H1 (cell line): ENCODE results near the gene LILRB2. TPM values are rescaled to one million over a fixed set of nuclear protein-coding genes. Genes with fewer than 3 reads are reported as not detected.

ENCODE experiments used
- CTCF ChIA-PET: fragments of 300-600 bp; sonication (Branson Sonifier 250); formaldehyde crosslinking; loops from one replicate; lab custom pipeline; 2021; ENCODE audit not compliant: partially characterized antibody; lab: Charles Lee
- POLR2A ChIA-PET: fragments of 300-600 bp; sonication (Branson Sonifier 250); formaldehyde crosslinking; loops from one replicate; lab custom pipeline; 2021; ENCODE audit warnings: inconsistent platforms; ENCODE audit not compliant: partially characterized antibody; lab: Charles Lee
- DNase-seq, 2 experiments: peaks; one replicate each; pipeline versions ENCODE4 v3.0.0 to v3.0.0-alpha.2; 2010 to 2022; ENCODE audit warnings: low spot score in 2 of 2, low read depth in 1 of 2, mixed read lengths in 1 of 2
- FAIRE-seq: peaks from 2 replicates; lab custom pipeline; 2011; peaks lifted over from hg19 to GRCh38; lab: Jason Lieb, UNC
- H2AFZ ChIP-seq: 2 replicates; pipeline ENCODE4 v1.8.1; 2012; ENCODE audit warnings: low read length, inconsistent platforms
- H2AK5ac ChIP-seq: 2 replicates; pipeline ENCODE4 v1.6.1; 2013; ENCODE audit warnings: low read depth, low read length
- H2BK120ac ChIP-seq: replicated peaks from 2 replicates; pipeline ENCODE3; 2013; ENCODE audit warnings: low read depth, low read length, inconsistent platforms
- H2BK12ac ChIP-seq: 2 replicates; pipeline ENCODE4 v1.6.1; 2013; ENCODE audit warnings: low read depth, low read length
- H2BK15ac ChIP-seq: 2 replicates; pipeline ENCODE4 v1.6.1; 2013; ENCODE audit warnings: low read length
- H2BK20ac ChIP-seq: 2 replicates; pipeline ENCODE4 v1.6.1; 2013; ENCODE audit warnings: low read length
- H2BK5ac ChIP-seq: 2 replicates; pipeline ENCODE4 v1.6.1; 2013; ENCODE audit warnings: low read depth, low read length
- H3K14ac ChIP-seq: 2 replicates; pipeline ENCODE4 v1.6.1; 2013; ENCODE audit warnings: inconsistent platforms; ENCODE audit not compliant: insufficient read length
- H3K18ac ChIP-seq: 2 replicates; pipeline ENCODE4 v1.6.1; 2013; ENCODE audit warnings: low read length; ENCODE audit errors: extremely low read depth
- H3K23ac ChIP-seq: 2 replicates; pipeline ENCODE4 v1.6.1; 2013; ENCODE audit warnings: inconsistent platforms; ENCODE audit not compliant: insufficient read length
- H3K23me2 ChIP-seq: 2 replicates; pipeline ENCODE4 v1.6.1; 2013; ENCODE audit warnings: low read depth, low read length
- H3K27ac ChIP-seq: 2 replicates; pipeline ENCODE4 v1.6.1; 2011; ENCODE audit warnings: low read depth, low read length, inconsistent platforms
- H3K27me3 ChIP-seq, 4 experiments: replicated peaks in 1 of 4; 1 replicate in 1 of 4; 2 replicates in 3 of 4; pipeline versions ENCODE4 v1.6.1 to v1.8.1; 2011 to 2013; ENCODE audit warnings: low read length in 3 of 4, mild to moderate bottlenecking in 3 of 4, inconsistent platforms in 2 of 4, mixed read lengths in 2 of 4, moderate library complexity in 1 of 4; ENCODE audit not compliant: control insufficient read depth in 3 of 4, insufficient read depth in 3 of 4; ENCODE audit errors: extremely low read depth in 1 of 4
- H3K36me3 ChIP-seq, 4 experiments: 2 replicates each; pipeline versions ENCODE4 v1.6.1 to v1.8.1; 2011 to 2013; ENCODE audit warnings: mild to moderate bottlenecking in 4 of 4, low read length in 3 of 4, moderate library complexity in 2 of 4, control low read depth in 1 of 4, inconsistent platforms in 1 of 4; ENCODE audit not compliant: insufficient read depth in 4 of 4, control insufficient read depth in 2 of 4
- H3K4ac ChIP-seq: replicated peaks from 2 replicates; pipeline ENCODE3; 2013; ENCODE audit warnings: low read length, low read depth, mixed read lengths, inconsistent platforms; ENCODE audit not compliant: insufficient read length
- H3K4me1 ChIP-seq, 4 experiments: replicated peaks in 1 of 4; 1 replicate in 1 of 4; 2 replicates in 3 of 4; pipeline versions ENCODE4 v1.6.1 to v1.8.1; 2011 to 2013; ENCODE audit warnings: low read length in 3 of 4, inconsistent platforms in 2 of 4, mixed read lengths in 1 of 4; ENCODE audit not compliant: insufficient read depth in 4 of 4, control insufficient read depth in 3 of 4
- H3K4me2 ChIP-seq, 2 experiments: 2 replicates each; pipeline versions ENCODE4 v1.6.1 to v1.8.1; 2011 to 2013; ENCODE audit warnings: low read depth in 2 of 2, low read length in 2 of 2, control low read depth in 1 of 2, inconsistent platforms in 1 of 2, mild to moderate bottlenecking in 1 of 2; ENCODE audit not compliant: insufficient read depth in 1 of 2
- H3K4me3 ChIP-seq, 4 experiments: fragments of 200-600, 300-600 bp in 1 of 4; sonication (generic), shearing (Covaris generic), sonication (Bioruptor Twin) in 1 of 4; 2 replicates each; pipeline versions ENCODE4 v1.5.1 to v1.8.1; 2011 to 2016; ENCODE audit warnings: low read length in 4 of 4, low read depth in 3 of 4, control low read depth in 2 of 4, inconsistent platforms in 2 of 4, mild to moderate bottlenecking in 2 of 4, mixed read lengths in 1 of 4, moderate library complexity in 1 of 4; ENCODE audit not compliant: insufficient read depth in 2 of 4; ENCODE audit errors: extremely low read depth in 1 of 4
- H3K56ac ChIP-seq: replicated peaks from 2 replicates; pipeline ENCODE3; 2013; ENCODE audit warnings: low read depth, mild to moderate bottlenecking, mixed read lengths, low read length, inconsistent platforms; ENCODE audit not compliant: insufficient read length
- H3K79me1 ChIP-seq: 2 replicates; pipeline ENCODE4 v1.6.1; 2013; ENCODE audit warnings: low read depth, low read length, control low read depth
- H3K79me2 ChIP-seq, 2 experiments: 2 replicates each; pipeline versions ENCODE4 v1.6.1 to v1.8.1; 2012 to 2013; ENCODE audit warnings: low read length in 2 of 2, mild to moderate bottlenecking in 2 of 2, inconsistent platforms in 1 of 2; ENCODE audit not compliant: insufficient read depth in 2 of 2, control insufficient read depth in 1 of 2
- H3K9ac ChIP-seq, 4 experiments: replicated peaks in 1 of 4; 1 replicate in 1 of 4; 2 replicates in 3 of 4; pipeline versions ENCODE4 v1.6.1 to v1.8.1; 2011 to 2013; ENCODE audit warnings: low read depth in 3 of 4, low read length in 3 of 4, control low read depth in 2 of 4, mild to moderate bottlenecking in 2 of 4, moderate library complexity in 2 of 4, inconsistent platforms in 1 of 4; ENCODE audit errors: extremely low read depth in 1 of 4
- H3K9me3 ChIP-seq, 2 experiments: 2 replicates each; pipeline versions ENCODE4 v1.6.1 to v1.8.1; 2012 to 2013; ENCODE audit warnings: mild to moderate bottlenecking in 2 of 2, moderate library complexity in 2 of 2, control low read depth in 1 of 2, inconsistent platforms in 1 of 2, low read depth in 1 of 2, low read length in 1 of 2, mixed read lengths in 1 of 2; ENCODE audit not compliant: insufficient read depth in 2 of 2
- H4K20me1 ChIP-seq, 2 experiments: replicated peaks in 1 of 2; 2 replicates each; pipeline versions ENCODE3 to v1.8.1; 2011 to 2013; ENCODE audit warnings: inconsistent platforms in 2 of 2, low read length in 2 of 2, mild to moderate bottlenecking in 1 of 2; ENCODE audit not compliant: insufficient read depth in 2 of 2, control insufficient read depth in 1 of 2
- H4K5ac ChIP-seq: 2 replicates; pipeline ENCODE4 v1.6.1; 2013; ENCODE audit warnings: low read length, low read depth, mixed read lengths, inconsistent platforms; ENCODE audit not compliant: insufficient read length
- H4K8ac ChIP-seq: 2 replicates; pipeline ENCODE4 v1.8.0; 2013; ENCODE audit warnings: mild to moderate bottlenecking, moderate library complexity, low read length, inconsistent platforms; ENCODE audit not compliant: insufficient read depth; ENCODE audit errors: extremely low read depth
- H4K91ac ChIP-seq: replicated peaks from 2 replicates; pipeline ENCODE3; 2013; ENCODE audit warnings: low read length, mixed read lengths, inconsistent platforms; ENCODE audit not compliant: insufficient read length
- HDAC6 ChIP-seq: IDR thresholded peaks from one replicate; pipeline ENCODE4 v1.7.1; 2012; ENCODE audit warnings: low read depth, mild to moderate bottlenecking, inconsistent platforms, low read length, moderate library complexity
- RBBP5 ChIP-seq: IDR thresholded peaks from 2 replicates; pipeline ENCODE4 v1.7.1; 2012; ENCODE audit warnings: low read depth, mild to moderate bottlenecking, inconsistent platforms, low read length, moderate library complexity, borderline replicate concordance
- TEAD4 ChIP-seq: IDR thresholded peaks from 2 replicates; pipeline ENCODE4 v1.6.1; 2012; ENCODE audit warnings: low read depth, low read length, inconsistent platforms, mixed read lengths
- WGBS, 2 experiments: shearing (Covaris generic) in 1 of 2; methylation state at CpG; one replicate each; pipeline versions ENCODE4 v1.1.6 to v1.1.7; 2013 to 2015; ENCODE audit warnings: low lambda C conversion rate in 2 of 2, mixed read lengths in 2 of 2, inconsistent platforms in 1 of 2, low coverage in 1 of 2, missing lambda C conversion rate in 1 of 2; ENCODE audit not compliant: insufficient replicate concordance in 2 of 2, insufficient coverage in 1 of 2, insufficient read length in 1 of 2; ENCODE audit errors: extremely low coverage in 1 of 2, missing lambda C conversion rate in 1 of 2; 5-methylcytosine and 5-hydroxymethylcytosine counted together
- polyA plus RNA-seq, 7 experiments: library from polyadenylated mRNA; depleted of rRNA in 3 of 7; stranded (reverse) in 5 of 7; unstranded in 2 of 7; fragments of >200 nt in 5 of 7; fragments of 200-250 nt in 2 of 7; gene quantifications; 1 replicate in 5 of 7; 2 replicates in 1 of 7; 4 replicates in 1 of 7; pipeline versions ENCODE4 v1.2.1 to v1.2.3, GENCODE V29; 2011 to 2013; ENCODE audit warnings: missing spikeins in 2 of 7, mixed read lengths in 2 of 7
- total RNA-seq: library from RNA; stranded (reverse); fragmentation: NEBNext Ultra II Directional; extraction: Animal tissue kit (Norgen Biotek cat#: 25700); gene quantifications from 2 replicates; pipeline ENCODE4 v1.2.1, GENCODE V29; 2021

Gene LILRB2
- total and polyA plus RNA-seq, 2 of the 8 experiments (the other 6 are each of a cell fraction or from before 2014, with no cell fraction given) = not detected

DNA sequence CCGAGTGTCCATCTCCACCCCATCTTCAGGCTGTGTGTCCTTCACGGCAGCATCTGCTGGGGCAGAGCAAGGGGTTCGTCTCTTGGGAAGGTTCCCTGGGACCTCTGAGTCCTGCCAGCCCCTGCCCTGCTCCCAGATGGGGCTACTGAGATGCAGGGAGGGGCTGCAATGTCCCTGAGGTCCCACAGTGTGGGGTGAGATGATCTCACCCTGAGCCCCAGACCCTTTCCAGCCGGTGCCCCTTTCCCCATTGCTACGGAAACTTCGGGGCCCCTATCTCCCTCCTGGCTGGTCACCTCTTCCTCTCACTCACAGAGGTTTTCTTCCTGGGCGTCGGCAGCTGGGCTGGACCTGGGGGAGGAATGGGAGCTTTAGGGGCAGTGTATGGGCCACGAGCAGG, 5.0 kb downstream of the LILRB2 start:
- H3K56ac ChIP-seq = no peak overlapping the region
- no peak overlapping the region for H2BK20ac ChIP-seq
- H3K9me3 ChIP-seq = no peaks in the 10 kb centered on the region
- no peak overlapping the region; the same call in 1 of the 2 replicates for H3K18ac ChIP-seq
- DNase-seq = no peak
- ChIA-PET CTCF (interaction anchor here (5.9 kb wide), 1 partner anchor 9 kb away, joined by 31 read pairs; no protein-coding TSS in a partner anchor), POLR2A (interaction anchor here (1.1 to 1.2 kb wide), 2 partner anchors 67 to 75 kb away, joined by 3 read pairs; partner anchors contain the start of gene RPS9)
- no peaks in the 10 kb centered on the region for H3K79me2 ChIP-seq
- no peaks in the 10 kb centered on the region; a peak in 1 of 7 replicates for H3K27me3 ChIP-seq
- H2BK15ac ChIP-seq = no peak overlapping the region
- H2BK12ac ChIP-seq = no peak overlapping the region
- no peak overlapping the region for H2BK120ac ChIP-seq
- H3K79me1 ChIP-seq = no peaks in the 10 kb centered on the region
- no peak overlapping the region for H2AK5ac ChIP-seq
- no peaks in the 10 kb centered on the region for H3K36me3 ChIP-seq
- H3K4me1 ChIP-seq = no peaks in the 10 kb centered on the region
- no peak overlapping the region for H3K4me3 ChIP-seq
- H4K5ac ChIP-seq = no peak overlapping the region
- no peak for TF ChIP-seq HDAC6
- TF ChIP-seq RBBP5 = no peak
- no peak for TF ChIP-seq TEAD4
- H3K14ac ChIP-seq = no peak overlapping the region
- no peaks in the 10 kb centered on the region; the same call in 1 of the 2 replicates for H3K23me2 ChIP-seq
- H2AFZ ChIP-seq = no peak overlapping the region
- no peak overlapping the region for H3K4me2 ChIP-seq
- no peak overlapping the region for H3K23ac ChIP-seq
- H3K9ac ChIP-seq = no peak overlapping the region
- FAIRE-seq = no peak
- no peak overlapping the region for H2BK5ac ChIP-seq
- no peaks in the 10 kb centered on the region for H4K20me1 ChIP-seq
- H3K4ac ChIP-seq = no peak overlapping the region
- WGBS, 2 experiments = 87% methylated on average over 7 of the region's 9 CpGs; no CpG with 5 or more reads in 1 of the 2 experiments
- no peak overlapping the region for H3K27ac ChIP-seq
- H4K91ac ChIP-seq = no peak overlapping the region
- H4K8ac ChIP-seq = no peak overlapping the region
